HCT116 (cell line): Measurements from ENCODE around the gene ATF7. TPM values are rescaled to one million over a fixed set of nuclear protein-coding genes. Genes with fewer than 3 reads are reported as not detected.

Experiments
- ATAC-seq: fragments of 200-7000 bp; cut with Tn5 transposase; 2 replicates; pipeline ENCODE4 v1.9.1; 2020; ENCODE audit warnings: mild to moderate bottlenecking, moderate library complexity
- BruUV-seq: library from RNA; stranded (reverse); fragments of 400-500 nt; replicated peaks from 2 replicates; lab custom pipeline; 2021; lab: Mats Ljungman, UMichigan
- CTCF ChIA-PET: fragments of 300-600 bp; sonication (Branson Sonifier 250); formaldehyde crosslinking; loops from one replicate; lab custom pipeline; 2021; ENCODE audit warnings: antibody characterized with exemption; lab: Charles Lee
- POLR2A ChIA-PET: fragments of 300-600, 350-600 bp; sonication (Branson Sonifier 250); formaldehyde crosslinking; loops from one replicate; lab custom pipeline; 2021; ENCODE audit warnings: antibody characterized with exemption; lab: Charles Lee
- RAD21 ChIA-PET, 2 experiments: fragments of 300-600 bp; sonication (Branson Sonifier 250); formaldehyde crosslinking; loops; one replicate each; lab custom pipeline; 2023; ENCODE audit warnings: low total read pairs in 2 of 2; ENCODE audit not compliant: uncharacterized antibody in 2 of 2, unreplicated experiment in 2 of 2, low non-redundant PET in 1 of 2; lab: Charles Lee
- DNase-seq: peaks from one replicate; pipeline ENCODE4 v3.0.0-alpha.2; 2010; ENCODE audit warnings: low read depth, low spot score
- H2AFZ ChIP-seq: fragments of 200-600 bp; shearing (Covaris generic), sonication (generic); 2 replicates; pipeline ENCODE4 v1.6.1; 2017; ENCODE audit warnings: low read depth, mixed run types, mixed read lengths, antibody characterized with exemption, low read length; ENCODE audit not compliant: poor library complexity, severe bottlenecking
- H3K27ac ChIP-seq: 2 replicates; pipeline ENCODE4 v1.5.1; 2012; ENCODE audit warnings: low read depth, low read length
- H3K27me3 ChIP-seq: fragments of 200-600 bp; sonication (generic); 2 replicates; pipeline ENCODE4 v1.6.1; 2016; ENCODE audit warnings: mixed run types, low read length, mixed read lengths; ENCODE audit not compliant: insufficient read depth
- H3K36me3 ChIP-seq, 2 experiments: fragments of 200-500 bp in 1 of 2; fragments of 200-600 bp in 1 of 2; sonication (Bioruptor generic) in 1 of 2; sonication (generic) in 1 of 2; 2 replicates each; pipeline versions ENCODE4 v1.5.1 to v1.6.1; 2014 to 2016; ENCODE audit warnings: low read length in 2 of 2, inconsistent platforms in 1 of 2, mixed read lengths in 1 of 2, mixed run types in 1 of 2; ENCODE audit not compliant: insufficient read depth in 2 of 2, control insufficient read depth in 1 of 2
- H3K4me1 ChIP-seq, 2 experiments: fragments of 200-600 bp in 1 of 2; sonication (generic) in 1 of 2; 2 replicates each; pipeline versions ENCODE4 v1.5.1 to v1.6.1; 2012 to 2017; ENCODE audit warnings: low read length in 2 of 2, inconsistent platforms in 1 of 2, mild to moderate bottlenecking in 1 of 2, mixed read lengths in 1 of 2, mixed run types in 1 of 2, moderate library complexity in 1 of 2; ENCODE audit not compliant: insufficient read depth in 2 of 2, control insufficient read depth in 1 of 2
- H3K4me2 ChIP-seq: fragments of 200-600 bp; sonication (generic); 2 replicates; pipeline ENCODE4 v1.6.1; 2017; ENCODE audit warnings: mixed run types, low read length, mixed read lengths
- H3K4me3 ChIP-seq, 2 experiments: fragments of 200-600 bp in 1 of 2; sonication (generic) in 1 of 2; replicated peaks in 1 of 2; 2 replicates each; pipeline ENCODE4 v1.5.1; 2011 to 2016; ENCODE audit warnings: low read length in 2 of 2, control low read depth in 1 of 2, low read depth in 1 of 2, mild to moderate bottlenecking in 1 of 2, mixed read lengths in 1 of 2, mixed run types in 1 of 2
- H3K79me2 ChIP-seq: fragments of 200-600 bp; sonication (generic); 2 replicates; pipeline ENCODE4 v1.6.1; 2017; ENCODE audit warnings: mild to moderate bottlenecking, mixed run types, low read length, moderate library complexity, mixed read lengths; ENCODE audit not compliant: insufficient read depth
- H3K9ac ChIP-seq: fragments of 200-600 bp; sonication (generic); 2 replicates; pipeline ENCODE4 v1.6.1; 2016; ENCODE audit warnings: low read length, mixed read lengths
- H3K9me2 ChIP-seq: fragments of 200-600 bp; sonication (generic), shearing (Covaris generic); 2 replicates; pipeline ENCODE4 v1.6.1; 2017; ENCODE audit warnings: mixed run types, mild to moderate bottlenecking, moderate library complexity; ENCODE audit not compliant: insufficient read depth
- H3K9me3 ChIP-seq, 2 experiments: fragments of 200-500 bp in 1 of 2; fragments of 200-600 bp in 1 of 2; sonication (Bioruptor generic) in 1 of 2; sonication (generic) in 1 of 2; 2 replicates each; pipeline ENCODE4 v1.6.1; 2014 to 2017; ENCODE audit warnings: low read length in 2 of 2, mixed read lengths in 2 of 2, inconsistent platforms in 1 of 2, low read depth in 1 of 2, mild to moderate bottlenecking in 1 of 2, mixed run types in 1 of 2, moderate library complexity in 1 of 2; ENCODE audit not compliant: control insufficient read depth in 1 of 2, insufficient read depth in 1 of 2
- H4K20me1 ChIP-seq: fragments of 200-600 bp; sonication (generic), shearing (Covaris generic); 2 replicates; pipeline ENCODE4 v1.6.1; 2017; ENCODE audit warnings: mixed run types, mild to moderate bottlenecking, moderate library complexity; ENCODE audit not compliant: insufficient read depth
- ATF3 ChIP-seq: IDR thresholded peaks from 2 replicates; pipeline ENCODE4 v1.6.1; 2012
- CBX3 ChIP-seq: IDR thresholded peaks from 2 replicates; pipeline ENCODE4 v1.6.1; 2012; ENCODE audit warnings: low read depth
- CTCF ChIP-seq, 3 experiments: fragments of 200-600 bp in 1 of 3; sonication (generic) in 1 of 3; IDR thresholded peaks in 2 of 3; conservative IDR thresholded peaks in 1 of 3; 2 replicates each; pipeline ENCODE4 v1.5.1; 2012 to 2017; ENCODE audit warnings: low read depth in 2 of 3, low read length in 2 of 3, antibody characterized with exemption in 1 of 3, borderline replicate concordance in 1 of 3, control low read depth in 1 of 3, mild to moderate bottlenecking in 1 of 3, mixed read lengths in 1 of 3, mixed run types in 1 of 3, moderate library complexity in 1 of 3; ENCODE audit not compliant: insufficient read depth in 1 of 3
- ELF1 ChIP-seq: IDR thresholded peaks from 2 replicates; pipeline ENCODE4 v1.6.1; 2012; ENCODE audit warnings: low read depth, borderline replicate concordance
- FOSL1 ChIP-seq: IDR thresholded peaks from 2 replicates; pipeline ENCODE4 v1.6.1; 2012; ENCODE audit warnings: low read depth
- JUND ChIP-seq: IDR thresholded peaks from 2 replicates; pipeline ENCODE4 v1.6.1; 2012
- POLR2AphosphoS5 ChIP-seq: IDR thresholded peaks from 2 replicates; pipeline ENCODE4 v1.6.1; 2011; ENCODE audit warnings: mild to moderate bottlenecking, low read depth, low read length, moderate library complexity
- RAD21 ChIP-seq: IDR thresholded peaks from 2 replicates; pipeline ENCODE4 v1.6.1; 2012; ENCODE audit warnings: low read depth, mild to moderate bottlenecking
- SIN3A ChIP-seq: IDR thresholded peaks from 2 replicates; pipeline ENCODE4 v1.6.1; 2012; ENCODE audit warnings: low read depth
- YY1 ChIP-seq: IDR thresholded peaks from 2 replicates; pipeline ENCODE4 v1.6.1; 2011; ENCODE audit warnings: low read length, low read depth, moderate library complexity, mild to moderate bottlenecking; ENCODE audit not compliant: insufficient replicate concordance; ENCODE audit errors: extremely low read depth
- ZBTB33 ChIP-seq: IDR thresholded peaks from 2 replicates; pipeline ENCODE4 v1.6.1; 2011; ENCODE audit warnings: mild to moderate bottlenecking, low read length, moderate library complexity; ENCODE audit not compliant: insufficient replicate concordance; ENCODE audit errors: extremely low read depth
- ZFX ChIP-seq: fragments of 450-650 bp; IDR thresholded peaks from 2 replicates; pipeline ENCODE4 v1.6.1; 2017
- intact Hi-C: fragments of 100-400 bp; cut with micrococcal nuclease; formaldehyde crosslinking; loops from 2 replicates; pipeline ENCODE4 v1.10.0; 2022
- total RNA-seq: library from RNA; stranded (reverse); gene quantifications from one replicate; pipeline ENCODE4 v1.2.1, GENCODE V29; 2021; ENCODE audit not compliant: unreplicated experiment

Gene ATF7
- total RNA-seq, 1 experiment from 2014 or later = 24.0 TPM

GRCh38 chr12:53624956-53625355 is 1.2 kb downstream of the ATF7 start:
- Histone ChIP-seq H3K4me3 (peak overlapping the region; percentile 77 to 90), H4K20me1 (peaks cover 4% of the 10 kb centered on the region; the same call in 1 of the 2 replicates), H3K79me2 (peaks cover 46% of the 10 kb centered on the region), H3K9me3 (no peaks in the 10 kb centered on the region), H3K9me2 (no peaks in the 10 kb centered on the region), H3K36me3 (no peaks in the 10 kb centered on the region)
- intact Hi-C loops = loop anchor here (5.0 kb wide), 1 partner anchor 52 kb away; the partner anchor contains the start of gene ATP5MC2
- no peak for DNase-seq
- TF ChIP-seq ZFX (no peak), YY1 (no peak), SIN3A (no peak), ZBTB33 (no peak)
- TF ChIP-seq, all 23 proteins: peak for 0
- Histone ChIP-seq H3K4me1 (peaks cover 8 to 21% of the 10 kb centered on the region in 2 experiments), H3K9ac (peak overlapping the region; percentile 74), H3K27ac (peak overlapping the region; percentile 66), H3K4me2 (peak overlapping the region; percentile 94), H3K27me3 (no peaks in the 10 kb centered on the region), H2AFZ (no peak overlapping the region)
- CTCF ChIA-PET = interaction anchor here (1.3 to 2.0 kb wide), 2 partner anchors 12 to 51 kb away, joined by 3 to 4 read pairs; partner anchors contain the start of gene ATP5MC2
- RAD21 ChIA-PET = no interaction called here
- no peak for ATAC-seq
- no TSS peak for BruUV-seq
- POLR2A ChIA-PET = interaction anchor here (1.1 kb wide), 1 partner anchor 12 kb away, joined by 3 read pairs; no protein-coding TSS in a partner anchor

DNA sequence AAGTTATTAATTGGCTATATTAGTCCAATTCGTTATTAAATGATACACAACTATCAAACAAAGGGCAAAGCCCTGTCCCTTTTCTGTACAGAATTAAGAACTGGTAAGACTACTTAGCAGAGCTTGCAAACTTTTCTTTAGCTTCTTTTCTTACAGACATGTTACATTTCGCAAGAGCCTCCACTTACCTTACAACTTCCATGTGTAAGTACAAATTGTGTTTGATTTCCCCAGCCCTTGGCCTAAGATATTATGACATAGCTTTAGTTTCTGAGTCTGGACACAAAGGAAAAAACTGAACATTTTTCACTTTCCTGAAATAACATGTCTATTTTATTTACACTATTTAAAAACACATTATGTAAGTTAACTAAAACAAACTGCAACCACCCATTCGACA is 1.7 kb downstream of the ATF7 start:
- intact Hi-C loops = no loop called here
- no peaks in the 10 kb centered on the region for H3K36me3 ChIP-seq
- no peak overlapping the region for H3K9ac ChIP-seq
- H3K4me3 ChIP-seq = peak overlapping the region in 1 of 2 experiments; percentile 90; a peak in 3 of 4 replicates
- RAD21 ChIA-PET = no interaction called here
- peaks cover 51% of the 10 kb centered on the region for H3K79me2 ChIP-seq
- CTCF ChIA-PET = interaction anchor here (2.0 kb wide), 1 partner anchor 11 kb away, joined by 4 read pairs; no protein-coding TSS in a partner anchor
- no peak overlapping the region for H3K27ac ChIP-seq
- H3K27me3 ChIP-seq = no peaks in the 10 kb centered on the region
- no peaks in the 10 kb centered on the region for H3K9me2 ChIP-seq
- H2AFZ ChIP-seq = no peak overlapping the region
- DNase-seq = no peak
- peaks cover 4% of the 10 kb centered on the region; the same call in 1 of the 2 replicates for H4K20me1 ChIP-seq
- peaks cover 8 to 21% of the 10 kb centered on the region in 2 experiments for H3K4me1 ChIP-seq
- BruUV-seq = no TSS peak
- POLR2A ChIA-PET = interaction anchor here (0.6 kb wide), 1 partner anchor 174 kb away, joined by 5 read pairs; no protein-coding TSS in a partner anchor
- peak overlapping the region; percentile 94 for H3K4me2 ChIP-seq
- H3K9me3 ChIP-seq = no peaks in the 10 kb centered on the region
- ATAC-seq = no peak
- TF ChIP-seq RAD21 (no peak), FOSL1 (no peak), CTCF (IDR thresholded peaks at IDR 0.05 in 2 of 3, conservative IDR thresholded peaks at IDR 0.05 in 1 of 3; ENCODE audit: borderline replicate concordance in 1 of 3, insufficient read depth in 1 of 3, low read depth in 2 of 3, low read length in 2 of 3) (no peak), SIN3A (no peak), ELF1 (no peak), ZFX (no peak), CBX3 (no peak), ZBTB33 (no peak), ATF3 (no peak), JUND (no peak), POLR2AphosphoS5 (no peak)
